H1 (cell line): ENCODE measurements around the gene ANXA7. TPM values are rescaled to one million over a fixed set of nuclear protein-coding genes. Genes with fewer than 3 reads are reported as not detected.

Experiments
- CTCF ChIA-PET: fragments of 300-600 bp; sonication (Branson Sonifier 250); formaldehyde crosslinking; loops from one replicate; lab custom pipeline; 2021; ENCODE audit not compliant: partially characterized antibody; lab: Charles Lee
- POLR2A ChIA-PET: fragments of 300-600 bp; sonication (Branson Sonifier 250); formaldehyde crosslinking; loops from one replicate; lab custom pipeline; 2021; ENCODE audit warnings: inconsistent platforms; ENCODE audit not compliant: partially characterized antibody; lab: Charles Lee
- DNase-seq, 2 experiments: peaks; one replicate each; pipeline versions ENCODE4 v3.0.0 to v3.0.0-alpha.2; 2010 to 2022; ENCODE audit warnings: low spot score in 2 of 2, low read depth in 1 of 2, mixed read lengths in 1 of 2
- FAIRE-seq: peaks from 2 replicates; lab custom pipeline; 2011; peaks lifted over from hg19 to GRCh38; lab: Jason Lieb, UNC
- H2AFZ ChIP-seq: 2 replicates; pipeline ENCODE4 v1.8.1; 2012; ENCODE audit warnings: low read length, inconsistent platforms
- H2AK5ac ChIP-seq: 2 replicates; pipeline ENCODE4 v1.6.1; 2013; ENCODE audit warnings: low read depth, low read length
- H2BK120ac ChIP-seq: replicated peaks from 2 replicates; pipeline ENCODE3; 2013; ENCODE audit warnings: low read depth, low read length, inconsistent platforms
- H2BK12ac ChIP-seq: 2 replicates; pipeline ENCODE4 v1.6.1; 2013; ENCODE audit warnings: low read depth, low read length
- H2BK15ac ChIP-seq: 2 replicates; pipeline ENCODE4 v1.6.1; 2013; ENCODE audit warnings: low read length
- H2BK20ac ChIP-seq: 2 replicates; pipeline ENCODE4 v1.6.1; 2013; ENCODE audit warnings: low read length
- H2BK5ac ChIP-seq: 2 replicates; pipeline ENCODE4 v1.6.1; 2013; ENCODE audit warnings: low read depth, low read length
- H3K14ac ChIP-seq: 2 replicates; pipeline ENCODE4 v1.6.1; 2013; ENCODE audit warnings: inconsistent platforms; ENCODE audit not compliant: insufficient read length
- H3K18ac ChIP-seq: 2 replicates; pipeline ENCODE4 v1.6.1; 2013; ENCODE audit warnings: low read length; ENCODE audit errors: extremely low read depth
- H3K23ac ChIP-seq: 2 replicates; pipeline ENCODE4 v1.6.1; 2013; ENCODE audit warnings: inconsistent platforms; ENCODE audit not compliant: insufficient read length
- H3K23me2 ChIP-seq: 2 replicates; pipeline ENCODE4 v1.6.1; 2013; ENCODE audit warnings: low read depth, low read length
- H3K27ac ChIP-seq: 2 replicates; pipeline ENCODE4 v1.6.1; 2011; ENCODE audit warnings: low read depth, low read length, inconsistent platforms
- H3K27me3 ChIP-seq, 4 experiments: replicated peaks in 1 of 4; 1 replicate in 1 of 4; 2 replicates in 3 of 4; pipeline versions ENCODE4 v1.6.1 to v1.8.1; 2011 to 2013; ENCODE audit warnings: low read length in 3 of 4, mild to moderate bottlenecking in 3 of 4, inconsistent platforms in 2 of 4, mixed read lengths in 2 of 4, moderate library complexity in 1 of 4; ENCODE audit not compliant: control insufficient read depth in 3 of 4, insufficient read depth in 3 of 4; ENCODE audit errors: extremely low read depth in 1 of 4
- H3K36me3 ChIP-seq, 4 experiments: 2 replicates each; pipeline versions ENCODE4 v1.6.1 to v1.8.1; 2011 to 2013; ENCODE audit warnings: mild to moderate bottlenecking in 4 of 4, low read length in 3 of 4, moderate library complexity in 2 of 4, control low read depth in 1 of 4, inconsistent platforms in 1 of 4; ENCODE audit not compliant: insufficient read depth in 4 of 4, control insufficient read depth in 2 of 4
- H3K4ac ChIP-seq: replicated peaks from 2 replicates; pipeline ENCODE3; 2013; ENCODE audit warnings: low read length, low read depth, mixed read lengths, inconsistent platforms; ENCODE audit not compliant: insufficient read length
- H3K4me1 ChIP-seq, 4 experiments: replicated peaks in 1 of 4; 1 replicate in 1 of 4; 2 replicates in 3 of 4; pipeline versions ENCODE4 v1.6.1 to v1.8.1; 2011 to 2013; ENCODE audit warnings: low read length in 3 of 4, inconsistent platforms in 2 of 4, mixed read lengths in 1 of 4; ENCODE audit not compliant: insufficient read depth in 4 of 4, control insufficient read depth in 3 of 4
- H3K4me2 ChIP-seq, 2 experiments: 2 replicates each; pipeline versions ENCODE4 v1.6.1 to v1.8.1; 2011 to 2013; ENCODE audit warnings: low read depth in 2 of 2, low read length in 2 of 2, control low read depth in 1 of 2, inconsistent platforms in 1 of 2, mild to moderate bottlenecking in 1 of 2; ENCODE audit not compliant: insufficient read depth in 1 of 2
- H3K4me3 ChIP-seq, 4 experiments: fragments of 200-600, 300-600 bp in 1 of 4; sonication (generic), shearing (Covaris generic), sonication (Bioruptor Twin) in 1 of 4; 2 replicates each; pipeline versions ENCODE4 v1.5.1 to v1.8.1; 2011 to 2016; ENCODE audit warnings: low read length in 4 of 4, low read depth in 3 of 4, control low read depth in 2 of 4, inconsistent platforms in 2 of 4, mild to moderate bottlenecking in 2 of 4, mixed read lengths in 1 of 4, moderate library complexity in 1 of 4; ENCODE audit not compliant: insufficient read depth in 2 of 4; ENCODE audit errors: extremely low read depth in 1 of 4
- H3K56ac ChIP-seq: replicated peaks from 2 replicates; pipeline ENCODE3; 2013; ENCODE audit warnings: low read depth, mild to moderate bottlenecking, mixed read lengths, low read length, inconsistent platforms; ENCODE audit not compliant: insufficient read length
- H3K79me1 ChIP-seq: 2 replicates; pipeline ENCODE4 v1.6.1; 2013; ENCODE audit warnings: low read depth, low read length, control low read depth
- H3K79me2 ChIP-seq, 2 experiments: 2 replicates each; pipeline versions ENCODE4 v1.6.1 to v1.8.1; 2012 to 2013; ENCODE audit warnings: low read length in 2 of 2, mild to moderate bottlenecking in 2 of 2, inconsistent platforms in 1 of 2; ENCODE audit not compliant: insufficient read depth in 2 of 2, control insufficient read depth in 1 of 2
- H3K9ac ChIP-seq, 4 experiments: replicated peaks in 1 of 4; 1 replicate in 1 of 4; 2 replicates in 3 of 4; pipeline versions ENCODE4 v1.6.1 to v1.8.1; 2011 to 2013; ENCODE audit warnings: low read depth in 3 of 4, low read length in 3 of 4, control low read depth in 2 of 4, mild to moderate bottlenecking in 2 of 4, moderate library complexity in 2 of 4, inconsistent platforms in 1 of 4; ENCODE audit errors: extremely low read depth in 1 of 4
- H3K9me3 ChIP-seq, 2 experiments: 2 replicates each; pipeline versions ENCODE4 v1.6.1 to v1.8.1; 2012 to 2013; ENCODE audit warnings: mild to moderate bottlenecking in 2 of 2, moderate library complexity in 2 of 2, control low read depth in 1 of 2, inconsistent platforms in 1 of 2, low read depth in 1 of 2, low read length in 1 of 2, mixed read lengths in 1 of 2; ENCODE audit not compliant: insufficient read depth in 2 of 2
- H4K20me1 ChIP-seq, 2 experiments: replicated peaks in 1 of 2; 2 replicates each; pipeline versions ENCODE3 to v1.8.1; 2011 to 2013; ENCODE audit warnings: inconsistent platforms in 2 of 2, low read length in 2 of 2, mild to moderate bottlenecking in 1 of 2; ENCODE audit not compliant: insufficient read depth in 2 of 2, control insufficient read depth in 1 of 2
- H4K5ac ChIP-seq: 2 replicates; pipeline ENCODE4 v1.6.1; 2013; ENCODE audit warnings: low read length, low read depth, mixed read lengths, inconsistent platforms; ENCODE audit not compliant: insufficient read length
- H4K8ac ChIP-seq: 2 replicates; pipeline ENCODE4 v1.8.0; 2013; ENCODE audit warnings: mild to moderate bottlenecking, moderate library complexity, low read length, inconsistent platforms; ENCODE audit not compliant: insufficient read depth; ENCODE audit errors: extremely low read depth
- H4K91ac ChIP-seq: replicated peaks from 2 replicates; pipeline ENCODE3; 2013; ENCODE audit warnings: low read length, mixed read lengths, inconsistent platforms; ENCODE audit not compliant: insufficient read length
- BCL11A ChIP-seq, 2 experiments: IDR thresholded peaks; one replicate each; pipeline ENCODE4 v1.6.1; 2011; ENCODE audit warnings: low read depth in 2 of 2, low read length in 2 of 2, mild to moderate bottlenecking in 2 of 2
- FOSL1 ChIP-seq: IDR thresholded peaks from 2 replicates; pipeline ENCODE4 v1.6.1; 2011; ENCODE audit warnings: mild to moderate bottlenecking, low read depth, low read length, moderate library complexity; ENCODE audit not compliant: insufficient read depth
- JUN ChIP-seq: IDR thresholded peaks from 2 replicates; pipeline ENCODE4 v1.6.1; 2011; ENCODE audit warnings: low read depth, mild to moderate bottlenecking, improper control_type of control experiment, low read length
- PHF8 ChIP-seq: fragments of 200-600 bp; sonication (generic); conservative IDR thresholded peaks from 2 replicates; pipeline ENCODE4 v1.7.1; 2012; ENCODE audit warnings: low read depth, mild to moderate bottlenecking, inconsistent platforms, low read length, moderate library complexity
- RBBP5 ChIP-seq: IDR thresholded peaks from 2 replicates; pipeline ENCODE4 v1.7.1; 2012; ENCODE audit warnings: low read depth, mild to moderate bottlenecking, inconsistent platforms, low read length, moderate library complexity, borderline replicate concordance
- RNF2 ChIP-seq: fragments of 200-900, 300-1000 bp; sonication (generic); IDR thresholded peaks from 2 replicates; pipeline ENCODE4 v1.7.1; 2016; ENCODE audit warnings: borderline replicate concordance, low read depth, mild to moderate bottlenecking, antibody characterized with exemption, low read length; ENCODE audit not compliant: poor library complexity, severe bottlenecking; ENCODE audit errors: missing control alignments
- SAP30 ChIP-seq: fragments of 300-600 bp; sonication (generic); IDR thresholded peaks from 2 replicates; pipeline ENCODE4 v1.7.1; 2012; ENCODE audit warnings: low read length, moderate library complexity, mild to moderate bottlenecking, inconsistent platforms; ENCODE audit not compliant: insufficient read depth, insufficient replicate concordance
- SRF ChIP-seq: IDR thresholded peaks from 2 replicates; pipeline ENCODE4 v1.6.1; 2011; ENCODE audit warnings: mild to moderate bottlenecking, low read depth, low read length, moderate library complexity
- YY1 ChIP-seq: IDR thresholded peaks from 2 replicates; pipeline ENCODE4 v1.6.1; 2011; ENCODE audit warnings: low read depth, mild to moderate bottlenecking, low read length
- WGBS, 2 experiments: shearing (Covaris generic) in 1 of 2; methylation state at CpG; one replicate each; pipeline versions ENCODE4 v1.1.6 to v1.1.7; 2013 to 2015; ENCODE audit warnings: low lambda C conversion rate in 2 of 2, mixed read lengths in 2 of 2, inconsistent platforms in 1 of 2, low coverage in 1 of 2, missing lambda C conversion rate in 1 of 2; ENCODE audit not compliant: insufficient replicate concordance in 2 of 2, insufficient coverage in 1 of 2, insufficient read length in 1 of 2; ENCODE audit errors: extremely low coverage in 1 of 2, missing lambda C conversion rate in 1 of 2; 5-methylcytosine and 5-hydroxymethylcytosine counted together
- polyA plus RNA-seq, 7 experiments: library from polyadenylated mRNA; depleted of rRNA in 3 of 7; stranded (reverse) in 5 of 7; unstranded in 2 of 7; fragments of >200 nt in 5 of 7; fragments of 200-250 nt in 2 of 7; gene quantifications; 1 replicate in 5 of 7; 2 replicates in 1 of 7; 4 replicates in 1 of 7; pipeline versions ENCODE4 v1.2.1 to v1.2.3, GENCODE V29; 2011 to 2013; ENCODE audit warnings: missing spikeins in 2 of 7, mixed read lengths in 2 of 7
- total RNA-seq: library from RNA; stranded (reverse); fragmentation: NEBNext Ultra II Directional; extraction: Animal tissue kit (Norgen Biotek cat#: 25700); gene quantifications from 2 replicates; pipeline ENCODE4 v1.2.1, GENCODE V29; 2021

The ANXA7 gene
- total and polyA plus RNA-seq, 2 of the 8 experiments (the other 6 are each of a cell fraction or from before 2014, with no cell fraction given), result 37.1 to 63.6 TPM

DNA sequence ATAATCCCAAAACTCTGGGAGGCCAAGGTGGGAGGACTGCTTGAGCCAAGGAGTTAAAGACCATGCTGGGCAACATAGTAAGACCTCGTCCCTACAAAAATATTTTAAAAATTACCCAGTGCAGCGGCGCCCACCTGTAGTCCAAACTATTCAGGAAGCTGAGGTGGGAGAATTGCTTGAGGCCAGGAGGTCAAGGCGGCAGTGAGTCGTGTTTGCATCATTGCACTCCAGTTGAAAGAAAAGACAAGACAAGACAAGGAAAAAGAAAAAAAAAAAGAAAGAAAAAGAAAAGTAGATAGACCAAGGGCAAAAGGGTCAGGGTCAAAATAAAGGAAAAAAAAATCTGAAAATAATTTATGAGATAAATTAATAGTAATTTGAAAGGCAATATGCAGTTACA, 5.8 kb downstream of the ANXA7 start:
- no peak overlapping the region for H4K5ac ChIP-seq
- no peaks in the 10 kb centered on the region for H3K27me3 ChIP-seq
- no peak overlapping the region for H2BK20ac ChIP-seq
- no peak overlapping the region for H3K4me2 ChIP-seq
- ChIA-PET CTCF (interaction anchor here (0.7 kb wide), 1 partner anchor 130 kb away, joined by 3 read pairs; no protein-coding TSS in a partner anchor), POLR2A (no interaction called here)
- H2BK15ac ChIP-seq, result no peak overlapping the region
- H3K27ac ChIP-seq, result no peak overlapping the region
- H3K9ac ChIP-seq, result no peak overlapping the region
- H3K4me3 ChIP-seq, result no peak overlapping the region
- no peak overlapping the region for H2BK12ac ChIP-seq
- peaks cover 0 to 7% of the 10 kb centered on the region in 2 experiments for H4K20me1 ChIP-seq
- no peaks in the 10 kb centered on the region; a peak in 1 of 8 replicates for H3K36me3 ChIP-seq
- H2AFZ ChIP-seq, result no peak overlapping the region
- DNase-seq (no peak), FAIRE-seq (no peak)
- H3K4me1 ChIP-seq, result peaks cover 0 to 3% (median 1%) of the 10 kb centered on the region in 4 experiments; a peak in 3 of 7 replicates
- WGBS, 2 experiments, result 97% methylated on average over 5 of the region's 5 CpGs; no CpG with 5 or more reads in 1 of the 2 experiments
- no peak for TF ChIP-seq PHF8
- no peak for TF ChIP-seq RNF2
- no peak for TF ChIP-seq RBBP5
- TF ChIP-seq FOSL1, result no peak
- no peak for TF ChIP-seq BCL11A (IDR thresholded peaks at IDR 0.05; ENCODE audit: low read depth in 2 of 2, low read length in 2 of 2)
- no peak for TF ChIP-seq SRF
- TF ChIP-seq SAP30, result no peak
- TF ChIP-seq JUN, result no peak
- TF ChIP-seq YY1, result no peak
- peaks cover 3% of the 10 kb centered on the region for H3K23me2 ChIP-seq
- no peaks in the 10 kb centered on the region for H3K9me3 ChIP-seq
- no peak overlapping the region for H4K8ac ChIP-seq
- H2BK120ac ChIP-seq, result no peak overlapping the region
- H2BK5ac ChIP-seq, result no peak overlapping the region
- no peak overlapping the region for H4K91ac ChIP-seq
- H2AK5ac ChIP-seq, result no peak overlapping the region
- H3K56ac ChIP-seq, result no peak overlapping the region
- H3K23ac ChIP-seq, result no peak overlapping the region
- no peak overlapping the region for H3K14ac ChIP-seq
- peaks cover 4% of the 10 kb centered on the region for H3K79me1 ChIP-seq
- no peak overlapping the region for H3K18ac ChIP-seq
- no peak overlapping the region for H3K4ac ChIP-seq
- H3K79me2 ChIP-seq, result peaks cover 3 to 85% of the 10 kb centered on the region in 2 experiments; a peak in 3 of 4 replicates
